Measurements from ENCODE around the gene NPC2.
"Not testable (repeated sequence)": the region's sequence is repeated elsewhere in the genome, so short reads cannot be mapped to it uniquely, and the experiment has no call there.

NPC2 gene

GRCh38 chr14:74492776-74493342 is at the start of gene NPC2:
Gene NPC2 (minus strand): TSS chr14:74493305. CDS start chr14:74493274, 31 bp downstream.
- in situ Hi-C loops (cut with MboI; ENCODE audit: low sequenced_read_pairs): no loop called here

- in situ Hi-C loops (cut with MboI; ENCODE audit: low sequenced_read_pairs): no loop called here
These were observed 49.1 kb upstream of the NPC2 start for GRCh38 chr14:74542056-74542685.

DNA sequence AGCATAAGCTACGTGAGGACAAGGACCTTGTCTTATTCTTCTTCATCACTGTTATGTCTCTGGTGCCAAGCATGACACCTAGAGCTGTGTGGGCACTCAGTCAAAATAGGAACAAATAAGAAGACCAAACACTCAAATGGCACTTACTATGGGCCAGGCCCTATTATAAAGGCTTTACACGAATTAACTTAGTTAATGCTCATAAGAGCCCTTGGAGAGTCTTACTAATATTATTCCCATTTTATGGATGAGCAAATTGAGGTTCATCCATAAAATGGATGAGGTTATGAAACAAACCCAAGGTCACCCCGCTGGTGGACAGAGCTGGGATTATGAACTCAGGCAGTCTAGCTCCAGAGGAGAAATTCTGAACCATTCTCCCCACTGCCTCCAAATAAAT is 48.1 kb upstream of the NPC2 start:
- in situ Hi-C loops (cut with MboI; ENCODE audit: low sequenced_read_pairs): no loop called here

DNA sequence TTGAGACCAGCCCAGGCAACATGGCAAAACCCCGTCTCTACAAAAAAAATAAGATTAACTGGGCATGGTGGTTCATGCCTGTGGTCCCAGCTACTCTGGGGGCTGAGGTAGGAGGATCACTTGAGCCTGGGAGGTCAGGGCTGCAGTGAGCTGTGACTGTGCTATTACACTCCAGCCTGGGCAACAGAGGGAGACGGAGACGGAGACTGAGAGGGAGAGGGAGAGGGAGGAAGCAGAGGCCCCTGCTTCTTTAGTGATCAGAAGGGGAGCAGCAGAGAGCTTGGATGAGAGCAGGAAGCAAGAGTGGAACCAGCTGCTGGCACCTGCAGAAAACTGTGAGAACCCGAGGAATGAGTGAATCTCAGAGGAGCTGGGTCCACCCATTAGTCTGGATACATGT is 46.4 kb upstream of the NPC2 start:
- in situ Hi-C loops (cut with MboI; ENCODE audit: low sequenced_read_pairs): no loop called here

- in situ Hi-C loops (cut with MboI; ENCODE audit: low sequenced_read_pairs): no loop called here
These were observed 45.6 kb upstream of the NPC2 start for GRCh38 chr14:74538411-74539391.

GRCh38 chr14:74536336-74536735 is 43.2 kb upstream of the NPC2 start:
- in situ Hi-C loops (cut with MboI; ENCODE audit: low sequenced_read_pairs): not testable (repeated sequence)

GRCh38 chr14:74535756-74536325 is 42.7 kb upstream of the NPC2 start:
- in situ Hi-C loops (cut with MboI; ENCODE audit: low sequenced_read_pairs): no loop called here

GRCh38 chr14:74533576-74533975 is 40.5 kb upstream of the NPC2 start:
- in situ Hi-C loops (cut with MboI; ENCODE audit: low sequenced_read_pairs): no loop called here

GRCh38 chr14:74532246-74532645 is 39.1 kb upstream of the NPC2 start:
- in situ Hi-C loops (cut with MboI; ENCODE audit: low sequenced_read_pairs): no loop called here

DNA sequence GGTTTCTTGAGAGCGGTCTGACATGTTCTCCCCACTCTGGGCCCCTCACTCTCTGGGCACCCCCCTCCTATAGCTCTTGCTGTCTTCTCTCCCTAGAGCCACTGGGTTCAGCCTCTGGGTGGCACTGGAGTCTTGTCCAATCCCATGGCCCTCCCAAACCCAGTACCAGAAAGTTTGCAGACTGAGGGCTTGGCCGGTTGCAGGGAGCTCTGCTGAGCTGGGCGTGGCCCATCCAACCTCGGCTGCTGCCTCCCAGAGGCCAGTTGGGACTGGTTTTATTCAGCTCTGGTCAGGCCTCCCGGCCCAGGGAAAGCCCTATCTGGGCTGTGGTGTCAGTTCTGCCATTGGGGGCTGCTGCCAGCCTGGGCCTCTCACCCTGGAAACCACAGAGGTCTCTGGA is 38.4 kb upstream of the NPC2 start:
- in situ Hi-C loops (cut with MboI; ENCODE audit: low sequenced_read_pairs): no loop called here

DNA sequence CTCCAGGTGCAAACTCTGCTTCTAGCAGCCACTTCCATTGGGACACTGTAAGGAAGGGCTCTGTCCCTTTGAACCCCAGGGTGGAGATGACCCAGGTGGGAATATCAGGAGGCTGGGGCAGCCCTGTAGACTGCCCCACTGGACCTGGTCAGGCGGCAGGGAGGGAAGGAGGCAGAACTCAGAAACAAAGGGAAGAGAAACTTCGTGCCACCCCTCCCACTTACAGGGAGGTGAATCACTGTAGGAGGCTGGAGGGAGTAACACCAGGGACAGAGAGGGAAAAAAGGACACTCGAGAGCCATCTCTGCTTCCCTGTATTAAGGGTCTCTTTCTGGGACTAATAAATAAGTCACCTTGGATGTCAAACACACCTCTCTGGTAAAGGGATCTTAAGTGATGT is 37.9 kb upstream of the NPC2 start:
- in situ Hi-C loops (cut with MboI; ENCODE audit: low sequenced_read_pairs): no loop called here

DNA sequence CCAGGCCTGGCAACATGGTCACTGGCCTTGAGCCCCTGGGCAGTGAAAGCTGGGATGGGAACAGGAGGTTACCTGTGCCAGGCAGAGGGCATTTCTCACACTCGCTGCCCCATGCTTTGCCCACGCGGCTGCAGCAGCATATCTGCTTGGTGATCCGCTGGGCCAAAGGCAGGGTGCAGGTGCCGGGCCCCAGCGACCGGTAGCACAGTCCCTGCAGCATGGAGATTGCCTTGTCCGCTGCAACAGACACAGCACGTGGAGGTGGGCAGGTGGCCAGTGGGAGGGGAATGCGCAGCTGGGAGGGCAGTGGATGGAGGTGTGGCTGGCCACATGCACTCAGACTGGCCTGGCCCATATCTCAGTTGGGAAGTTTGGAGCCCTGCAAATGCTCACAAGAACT is 35.8 kb upstream of the NPC2 start:
- in situ Hi-C loops (cut with MboI; ENCODE audit: low sequenced_read_pairs): no loop called here

- in situ Hi-C loops (cut with MboI; ENCODE audit: low sequenced_read_pairs): no loop called here
These were observed 35.3 kb upstream of the NPC2 start for GRCh38 chr14:74528406-74528805.

- in situ Hi-C loops (cut with MboI; ENCODE audit: low sequenced_read_pairs): no loop called here
These were observed 34.7 kb upstream of the NPC2 start for GRCh38 chr14:74527736-74528280.

GRCh38 chr14:74526854-74527585 is 33.9 kb upstream of the NPC2 start:
- in situ Hi-C loops (cut with MboI; ENCODE audit: low sequenced_read_pairs): no loop called here

DNA sequence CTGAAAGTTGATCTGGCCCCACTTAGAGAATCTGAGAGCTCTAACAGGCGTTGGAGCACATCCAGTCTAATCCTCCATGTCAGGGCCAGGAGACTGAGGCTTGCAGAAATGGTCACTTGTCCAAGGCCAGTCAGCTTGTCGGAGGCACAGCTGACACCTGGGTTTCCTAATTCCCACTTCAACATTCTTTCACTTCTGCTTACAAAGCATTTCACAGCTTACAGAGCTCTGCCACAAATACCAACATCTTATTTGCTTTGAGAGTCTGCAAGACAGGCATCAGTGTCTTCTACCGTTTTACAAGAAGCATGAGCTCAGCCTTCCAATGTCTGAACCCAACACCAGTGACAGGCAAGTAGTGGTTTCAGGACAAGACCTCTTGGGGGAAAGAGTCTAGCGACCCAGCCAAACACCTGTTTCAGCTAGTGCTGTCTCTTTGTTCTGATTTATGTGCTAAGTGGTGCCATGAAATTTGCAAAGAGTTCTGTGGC is 32.3 kb upstream of the NPC2 start:
- in situ Hi-C loops (cut with MboI; ENCODE audit: low sequenced_read_pairs): no loop called here

GRCh38 chr14:74524812-74525135 is 31.7 kb upstream of the NPC2 start:
- in situ Hi-C loops (cut with MboI; ENCODE audit: low sequenced_read_pairs): no loop called here

DNA sequence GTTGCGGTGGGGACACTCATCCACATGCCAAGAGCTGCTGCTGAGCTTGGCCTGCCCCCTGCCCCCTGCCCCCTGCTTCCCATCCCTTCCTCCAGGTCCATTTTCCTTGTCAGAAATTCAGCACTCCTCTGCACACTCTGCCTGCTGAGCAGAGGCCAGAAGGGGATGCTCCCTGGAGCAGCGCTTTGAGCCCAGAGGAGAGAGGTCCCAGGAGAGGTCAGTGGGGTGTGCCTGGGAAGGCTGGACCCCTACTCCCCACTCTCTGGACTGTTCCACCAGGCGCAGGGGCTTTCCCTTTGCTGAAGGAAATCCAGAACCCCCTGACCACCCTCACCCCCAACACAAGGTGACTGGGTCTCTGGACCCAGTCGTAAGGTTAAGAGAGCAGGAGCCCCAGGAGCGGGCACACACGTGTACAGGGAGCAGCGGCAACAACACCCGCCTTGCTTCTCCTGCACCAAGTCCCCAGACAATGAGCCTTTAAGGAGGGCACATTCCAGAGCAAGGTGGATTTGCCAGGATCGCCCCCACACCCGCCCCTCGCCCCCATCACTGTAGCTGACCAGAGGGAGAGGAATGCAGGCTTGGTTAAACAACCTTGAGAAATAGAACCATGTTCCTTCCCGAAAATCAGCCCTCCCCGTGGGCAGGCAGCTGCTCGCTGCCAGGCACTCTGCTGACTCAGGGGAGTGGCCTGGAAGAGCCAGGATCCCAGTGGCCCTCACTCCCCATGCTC is 31.1 kb upstream of the NPC2 start:
- in situ Hi-C loops (cut with MboI; ENCODE audit: low sequenced_read_pairs): no loop called here

DNA sequence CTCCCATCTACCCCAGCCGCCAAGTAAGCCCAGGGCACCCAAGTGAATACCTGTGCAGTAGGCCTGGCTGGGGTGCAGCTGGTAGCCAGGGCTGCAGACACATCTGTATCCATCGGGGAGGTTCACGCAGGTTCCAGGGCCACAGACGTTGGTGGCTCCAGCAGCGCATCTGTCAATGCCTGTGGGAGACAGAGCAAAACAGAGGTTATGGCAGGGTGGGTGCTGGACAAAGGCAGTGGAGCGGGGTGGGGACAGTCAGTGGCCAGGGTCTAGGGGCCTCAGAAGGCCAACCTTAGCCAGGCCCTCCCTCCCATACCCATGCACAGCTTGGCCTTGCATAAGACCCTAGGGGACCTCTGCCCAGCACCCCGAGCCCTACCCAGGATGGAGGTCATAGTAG is 29.6 kb upstream of the NPC2 start:
- in situ Hi-C loops (cut with MboI; ENCODE audit: low sequenced_read_pairs): no loop called here

DNA sequence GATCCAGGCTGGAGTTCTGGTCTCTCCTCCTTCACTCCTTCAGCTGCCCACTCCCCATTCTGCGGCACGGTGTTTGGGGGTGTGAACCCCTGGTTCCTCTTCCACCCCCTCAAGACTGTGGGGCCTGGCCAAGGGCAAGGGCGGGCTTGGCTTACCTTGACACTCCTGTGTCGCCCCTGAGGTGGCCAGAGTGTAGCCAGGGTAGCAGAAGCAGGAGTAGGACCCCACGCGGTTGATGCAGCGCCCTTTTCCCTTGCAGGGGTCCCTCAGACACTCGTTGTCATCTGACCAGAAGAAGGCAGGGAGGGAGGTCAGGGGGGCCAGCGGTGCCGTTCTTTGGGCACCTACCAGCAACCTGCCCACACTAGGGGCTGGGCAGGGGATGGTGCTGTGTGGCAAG is 28.7 kb upstream of the NPC2 start:
- in situ Hi-C loops (cut with MboI; ENCODE audit: low sequenced_read_pairs): no loop called here
